ENCODE data around the gene TMC3.

Gene TMC3

DNA sequence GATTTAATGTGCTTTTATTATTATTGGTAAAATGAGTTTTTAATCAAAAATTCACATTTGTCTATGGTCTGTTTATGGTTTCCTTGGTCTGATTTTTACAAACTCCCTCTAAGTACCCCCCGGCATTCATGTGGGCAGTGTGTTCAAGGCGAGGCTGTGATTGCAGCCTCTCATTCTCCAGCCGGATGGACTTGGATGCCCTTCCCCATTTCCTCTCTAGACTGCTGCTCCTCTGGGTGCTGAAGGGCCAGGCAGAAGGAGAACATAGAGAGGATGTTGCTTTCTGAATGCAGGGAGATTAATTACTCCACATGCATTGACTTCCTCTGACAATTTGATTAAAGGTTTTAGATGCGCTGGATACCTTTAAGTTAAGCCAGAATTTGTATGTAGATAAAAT lies 3.9 kb upstream of the TMC3 start:
- H3K27ac Mint-ChIP-seq: no peak overlapping the region
- no peak for DNase-seq (ENCODE audit: low spot score)
- H3K36me3 Mint-ChIP-seq (ENCODE audit: low read depth): no peaks in the 10 kb centered on the region
- no peak overlapping the region for H3K4me3 Mint-ChIP-seq
- peaks cover 6% of the 10 kb centered on the region for H3K27me3 Mint-ChIP-seq (ENCODE audit: low read depth)
- no peaks in the 10 kb centered on the region for H3K9me3 Mint-ChIP-seq
- H3K4me1 Mint-ChIP-seq (ENCODE audit: low read depth): peaks cover 5% of the 10 kb centered on the region

- Mint-ChIP-seq H3K4me3 (no peak overlapping the region), H3K4me1 (ENCODE audit: low read depth) (peaks cover 5% of the 10 kb centered on the region), H3K36me3 (ENCODE audit: low read depth) (no peaks in the 10 kb centered on the region), H3K27me3 (ENCODE audit: low read depth) (peaks cover 6% of the 10 kb centered on the region), H3K27ac (no peak overlapping the region), H3K9me3 (no peaks in the 10 kb centered on the region)
- no peak for DNase-seq (ENCODE audit: low spot score)
These were observed 2.2 kb upstream of the TMC3 start for GRCh38 chr15:81376231-81376630.

DNA sequence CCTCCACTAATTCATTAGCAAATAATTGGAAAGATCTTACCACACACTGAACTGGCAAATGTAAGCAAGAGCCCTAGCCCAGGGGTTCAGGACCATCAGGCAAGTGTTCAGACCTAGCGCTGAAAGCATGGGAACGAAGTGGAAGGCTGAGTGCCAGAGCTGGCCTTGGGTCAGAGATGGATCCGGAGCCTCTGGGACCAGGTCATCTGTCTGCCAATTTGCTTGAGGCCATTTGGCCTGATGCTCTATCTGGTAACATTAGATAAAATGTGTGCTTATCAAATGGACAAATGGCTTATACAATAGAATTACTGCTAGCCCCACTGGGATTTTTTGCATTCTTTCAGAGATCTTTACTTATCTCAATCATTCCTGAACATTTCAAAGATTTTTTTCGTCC lies 1.4 kb upstream of the TMC3 start:
- Mint-ChIP-seq H3K4me1 (ENCODE audit: low read depth) (peaks cover 4% of the 10 kb centered on the region), H3K9me3 (no peaks in the 10 kb centered on the region), H3K36me3 (ENCODE audit: low read depth) (no peaks in the 10 kb centered on the region), H3K27ac (no peak overlapping the region), H3K4me3 (no peak overlapping the region), H3K27me3 (ENCODE audit: low read depth) (peaks cover 6% of the 10 kb centered on the region)
- no peak for DNase-seq (ENCODE audit: low spot score)

- no peaks in the 10 kb centered on the region for H3K9me3 Mint-ChIP-seq
These were observed 837 bp downstream of the TMC3 start for GRCh38 chr15:81373176-81373575.

GRCh38 chr15:81372575-81372974 lies 1.4 kb downstream of the TMC3 start:
- no peak for DNase-seq (ENCODE audit: low spot score)
- Mint-ChIP-seq H3K27ac (no peak overlapping the region), H3K4me1 (ENCODE audit: low read depth) (no peaks in the 10 kb centered on the region), H3K27me3 (ENCODE audit: low read depth) (peaks cover 4% of the 10 kb centered on the region), H3K4me3 (no peak overlapping the region), H3K9me3 (no peaks in the 10 kb centered on the region), H3K36me3 (ENCODE audit: low read depth) (no peaks in the 10 kb centered on the region)

More at GRCh38 chr15:81373176-81373575, 837 bp downstream of the TMC3 start:
- no peak for DNase-seq (ENCODE audit: low spot score)
- Mint-ChIP-seq H3K36me3 (ENCODE audit: low read depth) (no peaks in the 10 kb centered on the region), H3K27ac (no peak overlapping the region), H3K27me3 (ENCODE audit: low read depth) (peaks cover 8% of the 10 kb centered on the region), H3K4me1 (ENCODE audit: low read depth) (no peaks in the 10 kb centered on the region), H3K4me3 (no peak overlapping the region)

GRCh38 chr15:81363718-81364500 lies 10.1 kb downstream of the TMC3 start:
- peaks cover 10% of the 10 kb centered on the region for H3K27me3 Mint-ChIP-seq (ENCODE audit: low read depth)
- no peak for DNase-seq (ENCODE audit: low spot score)
- H3K9me3 Mint-ChIP-seq: no peaks in the 10 kb centered on the region
- no peak overlapping the region for H3K4me3 Mint-ChIP-seq
- H3K4me1 Mint-ChIP-seq (ENCODE audit: low read depth): no peaks in the 10 kb centered on the region
- H3K27ac Mint-ChIP-seq: no peak overlapping the region
- H3K36me3 Mint-ChIP-seq (ENCODE audit: low read depth): no peaks in the 10 kb centered on the region

GRCh38 chr15:81363276-81363675 lies 10.7 kb downstream of the TMC3 start:
- Mint-ChIP-seq H3K4me1 (ENCODE audit: low read depth) (no peaks in the 10 kb centered on the region), H3K4me3 (no peak overlapping the region), H3K36me3 (ENCODE audit: low read depth) (no peaks in the 10 kb centered on the region), H3K9me3 (no peaks in the 10 kb centered on the region), H3K27ac (no peak overlapping the region), H3K27me3 (ENCODE audit: low read depth) (peaks cover 6% of the 10 kb centered on the region)
- DNase-seq (ENCODE audit: low spot score): no peak

DNA sequence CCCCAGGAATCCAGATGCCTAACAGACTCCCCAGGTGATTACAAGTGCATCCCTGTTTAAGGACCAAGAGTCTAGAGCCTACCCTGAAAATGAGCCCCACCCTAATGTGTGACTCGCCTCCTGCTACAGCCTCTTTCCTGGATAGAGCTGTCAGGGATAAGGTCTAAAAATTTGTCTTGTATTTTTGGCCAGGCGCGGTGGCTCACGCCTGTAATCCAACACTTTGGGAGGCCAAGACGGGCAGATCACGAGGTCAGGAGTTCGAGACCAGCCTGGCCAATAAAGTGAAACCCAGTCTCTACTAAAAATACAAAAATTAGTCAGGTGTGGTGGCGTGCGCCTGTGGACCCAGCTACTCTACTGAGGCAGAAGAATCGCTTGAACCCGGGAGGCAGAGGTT lies 11.2 kb downstream of the TMC3 start:
- H3K4me1 Mint-ChIP-seq (ENCODE audit: low read depth): no peaks in the 10 kb centered on the region
- no peak for DNase-seq (ENCODE audit: low spot score)
- H3K27me3 Mint-ChIP-seq (ENCODE audit: low read depth): peaks cover 6% of the 10 kb centered on the region
- no peak overlapping the region for H3K27ac Mint-ChIP-seq
- H3K36me3 Mint-ChIP-seq (ENCODE audit: low read depth): no peaks in the 10 kb centered on the region
- no peak overlapping the region for H3K4me3 Mint-ChIP-seq
- no peaks in the 10 kb centered on the region for H3K9me3 Mint-ChIP-seq

DNA sequence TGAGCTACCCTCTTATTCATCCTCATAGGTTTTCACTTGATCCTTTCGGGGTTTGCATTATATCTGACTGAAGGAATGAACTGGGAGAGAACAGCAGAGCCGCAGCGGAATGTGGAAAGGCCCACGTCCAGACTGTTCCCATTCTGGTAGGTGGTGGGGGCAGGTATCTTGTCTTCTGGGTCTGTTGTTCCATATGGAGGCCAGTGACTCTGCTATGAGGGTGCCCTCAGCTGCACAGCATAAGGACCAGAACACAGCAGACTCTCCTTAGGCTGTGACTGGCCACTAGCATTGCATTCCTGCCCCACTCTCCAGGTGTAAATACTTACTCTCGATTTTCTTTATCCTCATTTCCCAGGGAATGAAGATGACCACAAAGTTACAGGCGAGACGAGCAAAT lies 12.1 kb downstream of the TMC3 start:
- H3K4me3 Mint-ChIP-seq: no peak overlapping the region
- H3K27me3 Mint-ChIP-seq (ENCODE audit: low read depth): peaks cover 11% of the 10 kb centered on the region
- no peaks in the 10 kb centered on the region for H3K9me3 Mint-ChIP-seq
- no peaks in the 10 kb centered on the region for H3K36me3 Mint-ChIP-seq (ENCODE audit: low read depth)
- H3K4me1 Mint-ChIP-seq (ENCODE audit: low read depth): no peaks in the 10 kb centered on the region
- no peak overlapping the region for H3K27ac Mint-ChIP-seq
- no peak for DNase-seq (ENCODE audit: low spot score)

- Mint-ChIP-seq H3K4me1 (ENCODE audit: low read depth) (no peaks in the 10 kb centered on the region), H3K27me3 (ENCODE audit: low read depth) (peaks cover 11% of the 10 kb centered on the region), H3K9me3 (no peaks in the 10 kb centered on the region), H3K4me3 (no peak overlapping the region), H3K36me3 (ENCODE audit: low read depth) (no peaks in the 10 kb centered on the region), H3K27ac (no peak overlapping the region)
- DNase-seq (ENCODE audit: low spot score): no peak
These were observed 13.5 kb downstream of the TMC3 start for GRCh38 chr15:81360491-81360890.

GRCh38 chr15:81358248-81358647 lies 15.8 kb downstream of the TMC3 start:
- H3K9me3 Mint-ChIP-seq: no peaks in the 10 kb centered on the region
- H3K27ac Mint-ChIP-seq: no peak overlapping the region
- H3K4me3 Mint-ChIP-seq: no peak overlapping the region
- H3K36me3 Mint-ChIP-seq (ENCODE audit: low read depth): no peaks in the 10 kb centered on the region
- peaks cover 11% of the 10 kb centered on the region for H3K27me3 Mint-ChIP-seq (ENCODE audit: low read depth)
- H3K4me1 Mint-ChIP-seq (ENCODE audit: low read depth): no peaks in the 10 kb centered on the region
- DNase-seq (ENCODE audit: low spot score): no peak

DNA sequence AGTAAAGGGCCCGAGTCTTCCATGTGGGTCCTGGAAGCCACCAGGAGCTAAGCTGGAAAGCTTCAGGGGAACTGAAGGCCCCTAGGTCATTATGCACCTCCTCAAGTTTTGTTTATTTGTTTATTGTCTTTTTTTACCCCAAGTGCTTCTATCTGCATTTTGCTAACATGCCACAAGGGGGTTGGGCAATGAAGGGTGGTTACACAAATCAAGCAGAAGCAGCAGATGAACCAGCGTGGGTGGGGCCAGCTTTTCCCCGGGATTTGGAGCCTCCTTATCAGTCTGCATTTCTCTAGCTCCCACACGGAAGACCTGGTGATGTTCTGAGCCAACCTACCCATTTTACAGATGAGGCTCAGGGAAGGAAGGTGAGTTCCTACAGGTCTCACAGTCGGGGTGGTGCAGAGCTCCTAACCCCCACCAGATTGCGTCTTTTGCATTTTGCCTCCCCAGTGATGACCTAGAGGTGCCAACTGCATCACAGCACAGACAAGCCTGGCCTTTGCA lies 16.8 kb downstream of the TMC3 start:
- Mint-ChIP-seq H3K36me3 (ENCODE audit: low read depth) (no peaks in the 10 kb centered on the region), H3K4me3 (no peak overlapping the region), H3K9me3 (no peaks in the 10 kb centered on the region), H3K27me3 (ENCODE audit: low read depth) (peaks cover 11% of the 10 kb centered on the region), H3K27ac (no peak overlapping the region), H3K4me1 (ENCODE audit: low read depth) (no peaks in the 10 kb centered on the region)
- DNase-seq (ENCODE audit: low spot score): no peak

DNA sequence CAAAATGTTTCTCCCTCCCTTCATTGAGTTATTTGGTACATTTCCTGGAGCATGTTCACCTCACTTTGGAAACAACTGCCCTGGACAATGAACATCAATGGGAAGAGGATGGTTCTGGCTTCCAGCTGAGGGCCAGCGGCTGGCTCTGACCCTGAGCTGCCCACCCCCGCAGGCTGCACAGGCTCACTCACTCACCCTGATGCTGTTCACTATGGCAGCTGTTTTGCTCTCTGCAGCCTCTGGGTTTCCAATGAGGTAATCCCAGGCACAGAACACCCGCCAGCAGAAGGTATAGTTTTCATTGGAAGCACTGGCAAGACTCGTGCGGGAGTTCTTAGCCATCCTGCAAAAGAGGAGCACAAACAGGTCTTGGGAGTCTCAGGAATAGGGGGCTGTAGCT lies 17.8 kb downstream of the TMC3 start:
- no peak overlapping the region for H3K27ac Mint-ChIP-seq
- no peaks in the 10 kb centered on the region for H3K36me3 Mint-ChIP-seq (ENCODE audit: low read depth)
- no peaks in the 10 kb centered on the region for H3K4me1 Mint-ChIP-seq (ENCODE audit: low read depth)
- H3K9me3 Mint-ChIP-seq: no peaks in the 10 kb centered on the region
- H3K4me3 Mint-ChIP-seq: no peak overlapping the region
- DNase-seq (ENCODE audit: low spot score): no peak
- peaks cover 11% of the 10 kb centered on the region for H3K27me3 Mint-ChIP-seq (ENCODE audit: low read depth)

GRCh38 chr15:81351651-81352050 lies 22.4 kb downstream of the TMC3 start:
- no peak overlapping the region for H3K27ac Mint-ChIP-seq
- no peak overlapping the region for H3K4me3 Mint-ChIP-seq
- no peak for DNase-seq (ENCODE audit: low spot score)
- H3K36me3 Mint-ChIP-seq (ENCODE audit: low read depth): no peaks in the 10 kb centered on the region
- H3K9me3 Mint-ChIP-seq: no peaks in the 10 kb centered on the region
- no peaks in the 10 kb centered on the region for H3K4me1 Mint-ChIP-seq (ENCODE audit: low read depth)
- no peaks in the 10 kb centered on the region for H3K27me3 Mint-ChIP-seq (ENCODE audit: low read depth)

DNA sequence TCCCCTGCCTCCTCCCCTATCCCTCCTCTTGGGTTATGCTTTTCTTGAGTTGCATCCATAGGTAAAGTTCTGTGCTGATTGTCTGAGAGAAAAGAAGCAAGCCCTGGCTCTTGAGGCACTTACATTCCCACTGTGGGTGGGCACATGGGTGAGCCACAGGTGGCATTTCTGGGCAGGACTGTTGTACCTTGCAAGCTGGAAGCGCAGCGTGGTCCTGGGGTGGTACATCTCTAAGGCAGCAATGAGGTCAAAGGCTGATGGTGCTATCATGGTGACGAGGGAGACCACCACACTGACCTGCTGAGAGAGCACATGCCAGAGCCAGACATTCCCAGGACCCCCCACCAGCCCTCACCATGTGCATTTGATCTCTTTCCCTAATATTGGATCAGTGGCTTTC lies 24.7 kb downstream of the TMC3 start:
- Mint-ChIP-seq H3K4me1 (ENCODE audit: low read depth) (no peaks in the 10 kb centered on the region), H3K4me3 (no peak overlapping the region), H3K36me3 (ENCODE audit: low read depth) (no peaks in the 10 kb centered on the region), H3K27me3 (ENCODE audit: low read depth) (no peaks in the 10 kb centered on the region), H3K27ac (no peak overlapping the region), H3K9me3 (no peaks in the 10 kb centered on the region)
- no peak for DNase-seq (ENCODE audit: low spot score)

All from T-helper 2 cell treated with Interferon-gamma antibody and Interleukin-4, amounts not matched to agents 5 μg/mL and 100 μg/mL, for 36 hours (primary cell).